Measurements from ENCODE around the gene RICTOR. TPM values are rescaled to one million over a fixed set of nuclear protein-coding genes. Genes with fewer than 3 reads are reported as not detected.

RICTOR gene
- total and polyA plus RNA-seq, 2 of the 4 experiments (the other 2 are of a cell fraction), result 4.1 to 35.7 TPM

DNA sequence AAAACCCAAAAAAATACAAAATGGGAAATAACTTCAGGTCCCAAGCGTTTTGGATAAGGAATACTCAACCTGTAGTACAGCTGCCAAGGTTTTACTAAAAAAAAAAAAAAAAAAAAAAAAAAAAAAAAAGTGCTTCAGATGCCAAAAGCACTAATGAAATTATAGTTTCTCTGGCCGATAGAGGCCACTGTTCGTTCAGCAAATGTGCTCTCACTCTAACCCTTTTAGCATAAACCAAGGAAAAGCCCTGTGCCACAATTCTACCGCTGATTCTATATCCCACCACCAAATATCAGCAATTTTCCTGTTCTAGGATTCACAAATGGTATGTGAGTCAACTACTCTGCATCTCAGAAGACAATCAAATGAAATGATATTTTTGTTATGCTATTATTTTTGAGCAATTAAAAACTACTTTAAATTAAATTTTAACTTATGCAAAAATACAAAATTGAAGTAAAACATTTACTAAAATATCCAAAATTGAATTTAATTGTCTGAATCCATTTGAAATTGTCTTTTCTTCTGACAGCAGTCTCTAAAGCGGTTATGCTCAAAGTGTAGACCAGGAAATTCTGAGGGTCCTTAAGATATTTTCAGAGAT, 79.8 kb downstream of the RICTOR start:
- Histone ChIP-seq H4K91ac (ENCODE audit: insufficient read depth, low read depth, low read length) (no peak overlapping the region), H3K14ac (replicated peaks; ENCODE audit: low read depth, low read length) (no peak overlapping the region), H2BK120ac (ENCODE audit: low read depth, low read length) (no peak overlapping the region), H4K8ac (ENCODE audit: low read depth in 2 of 2, low read length in 2 of 2) (no peak overlapping the region), H2AK9ac (replicated peaks; ENCODE audit: low read depth, low read length, poor library complexity) (no peak overlapping the region), H3K4ac (ENCODE audit: low read depth, low read length) (no peak overlapping the region), H3K18ac (ENCODE audit: low read depth, low read length) (no peak overlapping the region), H3K9me3 (ENCODE audit: control insufficient read depth, insufficient read depth, low read length) (no peaks in the 10 kb centered on the region), H3K56ac (ENCODE audit: extremely low read depth, insufficient read depth, low read length) (no peak overlapping the region), H3K4me3 (ENCODE audit: insufficient read depth, low read depth, low read length) (no peak overlapping the region), H3K79me1 (ENCODE audit: low read depth in 1 of 2, low read length in 2 of 2) (peaks cover 0 to 23% of the 10 kb centered on the region in 2 experiments; a peak in 2 of 4 replicates), H3K27ac (ENCODE audit: insufficient read depth, low read length) (no peak overlapping the region), H3K9me1 (ENCODE audit: insufficient read depth, low read length) (no peaks in the 10 kb centered on the region), H3K23ac (ENCODE audit: low read depth, low read length) (no peak overlapping the region), H2BK5ac (ENCODE audit: low read depth, low read length, poor library complexity, severe bottlenecking) (no peak overlapping the region), H3K36me3 (ENCODE audit: control insufficient read depth, insufficient read depth, low read length) (peaks cover 6% of the 10 kb centered on the region), H3K4me2 (ENCODE audit: low read depth, low read length) (no peak overlapping the region), H2BK20ac (ENCODE audit: low read depth, low read length) (no peak overlapping the region), H2AFZ (replicated peaks; ENCODE audit: low read length, poor library complexity) (no peak overlapping the region), H3K27me3 (ENCODE audit: control insufficient read depth, insufficient read depth, low read length) (no peaks in the 10 kb centered on the region), H4K5ac (ENCODE audit: low read depth, low read length) (no peak overlapping the region), H4K20me1 (ENCODE audit: insufficient read depth, low read length) (no peaks in the 10 kb centered on the region), H2BK15ac (ENCODE audit: low read depth, low read length) (no peak overlapping the region), H3K4me1 (ENCODE audit: control insufficient read depth, insufficient read depth, low read length) (no peaks in the 10 kb centered on the region), H3K9ac (ENCODE audit: low read depth, low read length) (no peak overlapping the region), H2AK5ac (ENCODE audit: low read depth, low read length) (no peak overlapping the region)
- TF ChIP-seq FOS (IDR thresholded peaks at IDR 0.05; ENCODE audit: low read depth, low read length) (no peak), SMC3 (IDR thresholded peaks at IDR 0.05; ENCODE audit: low read depth, low read length) (peak; percentile 54; the same call in 1 of the 2 replicates), RAD21 (IDR thresholded peaks at IDR 0.05; ENCODE audit: low read length) (peak; percentile 81), RFX5 (IDR thresholded peaks at IDR 0.05; ENCODE audit: low read depth, low read length) (no peak)
- TF ChIP-seq, protein P1, sequence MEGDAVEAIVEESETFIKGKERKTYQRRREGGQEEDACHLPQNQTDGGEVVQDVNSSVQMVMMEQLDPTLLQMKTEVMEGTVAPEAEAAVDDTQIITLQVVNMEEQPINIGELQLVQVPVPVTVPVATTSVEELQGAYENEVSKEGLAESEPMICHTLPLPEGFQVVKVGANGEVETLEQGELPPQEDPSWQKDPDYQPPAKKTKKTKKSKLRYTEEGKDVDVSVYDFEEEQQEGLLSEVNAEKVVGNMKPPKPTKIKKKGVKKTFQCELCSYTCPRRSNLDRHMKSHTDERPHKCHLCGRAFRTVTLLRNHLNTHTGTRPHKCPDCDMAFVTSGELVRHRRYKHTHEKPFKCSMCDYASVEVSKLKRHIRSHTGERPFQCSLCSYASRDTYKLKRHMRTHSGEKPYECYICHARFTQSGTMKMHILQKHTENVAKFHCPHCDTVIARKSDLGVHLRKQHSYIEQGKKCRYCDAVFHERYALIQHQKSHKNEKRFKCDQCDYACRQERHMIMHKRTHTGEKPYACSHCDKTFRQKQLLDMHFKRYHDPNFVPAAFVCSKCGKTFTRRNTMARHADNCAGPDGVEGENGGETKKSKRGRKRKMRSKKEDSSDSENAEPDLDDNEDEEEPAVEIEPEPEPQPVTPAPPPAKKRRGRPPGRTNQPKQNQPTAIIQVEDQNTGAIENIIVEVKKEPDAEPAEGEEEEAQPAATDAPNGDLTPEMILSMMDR (conservative IDR thresholded peaks at IDR 0.05; ENCODE audit: low read depth, low read length), result peak; percentile 67
- intact Hi-C loops (cut with micrococcal nuclease), result loop anchor here (1.0 to 10.0 kb wide), 6 partner anchors 86 to 580 kb away; partner anchors contain the start of gene FYB1
- ChIA-PET POLR2A (ENCODE audit: unreplicated experiment) (interaction anchor here (0.6 kb wide), 1 partner anchor 522 kb away, joined by 3 read pairs; no protein-coding TSS in a partner anchor), CTCF (interaction anchor here (0.6 to 0.7 kb wide), 3 partner anchors 196 to 1742 kb away, joined by 3 to 4 read pairs (median 4); no protein-coding TSS in a partner anchor)
- no TSS peak for BruUV-seq (replicated peaks)
- ATAC-seq (ENCODE audit: low read depth) (peak; percentile 63), DNase-seq (peak; percentile 76)
- in situ Hi-C loops (cut with MboI; ENCODE audit: low sequenced_read_pairs), result no loop called here
- no CpG with 5 or more reads among the region's 5 CpGs for WGBS, 2 experiments (ENCODE audit: extremely low coverage in 2 of 2, insufficient read length in 1 of 2)
- dilution Hi-C loops (cut with HindIII; ENCODE audit: low sequenced_read_pairs, unreplicated experiment), result no loop called here
